Osteocyte (in vitro differentiated cells): ENCODE results near the gene ZNF613. TPM values are rescaled to one million over a fixed set of nuclear protein-coding genes. Genes with fewer than 3 reads are reported as not detected.

ENCODE experiments used
- DNase-seq: peaks from one replicate; pipeline ENCODE4 v3.0.0; 2021; ENCODE audit warnings: mixed read lengths; ENCODE audit not compliant: unreplicated experiment; ENCODE audit errors: extremely low spot score
- H3K27ac Mint-ChIP-seq: one replicate; pipeline ENCODE4 v1.8.0; 2021; ENCODE audit warnings: mild to moderate bottlenecking, mixed read lengths; ENCODE audit not compliant: unreplicated experiment
- H3K27me3 Mint-ChIP-seq: one replicate; pipeline ENCODE4 v1.8.0; 2021; ENCODE audit warnings: mixed read lengths; ENCODE audit not compliant: unreplicated experiment
- H3K36me3 Mint-ChIP-seq: one replicate; pipeline ENCODE4 v1.8.0; 2021; ENCODE audit warnings: mixed read lengths; ENCODE audit not compliant: unreplicated experiment
- H3K4me1 Mint-ChIP-seq: one replicate; pipeline ENCODE4 v1.8.0; 2021; ENCODE audit warnings: mixed read lengths; ENCODE audit not compliant: unreplicated experiment
- H3K4me3 Mint-ChIP-seq: one replicate; pipeline ENCODE4 v1.8.0; 2021; ENCODE audit warnings: mild to moderate bottlenecking, moderate library complexity, mixed read lengths; ENCODE audit not compliant: unreplicated experiment
- H3K9me3 Mint-ChIP-seq: one replicate; pipeline ENCODE4 v1.8.0; 2021; ENCODE audit warnings: mixed read lengths; ENCODE audit not compliant: unreplicated experiment
- CTCF ChIP-seq: fragments of 200-600 bp; sonication (generic); IDR thresholded peaks from 2 replicates; pipeline ENCODE4 v1.5.0; 2021; ENCODE audit warnings: antibody characterized with exemption, mild to moderate bottlenecking, moderate library complexity
- total RNA-seq: library from RNA; stranded (reverse); gene quantifications from 2 replicates; pipeline ENCODE4 v1.2.1, GENCODE V29; 2021

Gene ZNF613
- total RNA-seq, 1 donor from 2014 or later, result 7.8 TPM

GRCh38 chr19:51919606-51920005, 7.7 kb upstream of the ZNF613 start:
- no peak overlapping the region for H3K27ac Mint-ChIP-seq
- H3K4me3 Mint-ChIP-seq, result no peak overlapping the region
- no peak for DNase-seq
- H3K27me3 Mint-ChIP-seq, result no peaks in the 10 kb centered on the region
- H3K9me3 Mint-ChIP-seq, result peaks cover 42% of the 10 kb centered on the region
- no peaks in the 10 kb centered on the region for H3K4me1 Mint-ChIP-seq
- no peak for TF ChIP-seq CTCF
- peaks cover 5% of the 10 kb centered on the region for H3K36me3 Mint-ChIP-seq

- Mint-ChIP-seq H3K27ac (no peak overlapping the region), H3K9me3 (peaks cover 34% of the 10 kb centered on the region), H3K27me3 (no peaks in the 10 kb centered on the region), H3K36me3 (peaks cover 2% of the 10 kb centered on the region), H3K4me1 (peaks cover 6% of the 10 kb centered on the region), H3K4me3 (no peak overlapping the region)
- no peak for TF ChIP-seq CTCF
- DNase-seq, result no peak
Measured at GRCh38 chr19:51921949-51922348, 5.3 kb upstream of the ZNF613 start.

- H3K4me1 Mint-ChIP-seq, result peaks cover 20% of the 10 kb centered on the region
- TF ChIP-seq CTCF, result no peak
- H3K27me3 Mint-ChIP-seq, result no peaks in the 10 kb centered on the region
- H3K36me3 Mint-ChIP-seq, result peaks cover 24% of the 10 kb centered on the region
- DNase-seq, result no peak
- H3K27ac Mint-ChIP-seq, result peak overlapping the region; percentile 89
- peaks cover 26% of the 10 kb centered on the region for H3K9me3 Mint-ChIP-seq
- H3K4me3 Mint-ChIP-seq, result peak overlapping the region; percentile 99
Measured at GRCh38 chr19:51926426-51926783, 867 bp upstream of the ZNF613 start.

- TF ChIP-seq CTCF, result no peak
- H3K27ac Mint-ChIP-seq, result peak overlapping the region; percentile 89
- no peaks in the 10 kb centered on the region for H3K27me3 Mint-ChIP-seq
- peaks cover 20% of the 10 kb centered on the region for H3K9me3 Mint-ChIP-seq
- H3K4me3 Mint-ChIP-seq, result peak overlapping the region; percentile 99
- peaks cover 20% of the 10 kb centered on the region for H3K4me1 Mint-ChIP-seq
- peaks cover 33% of the 10 kb centered on the region for H3K36me3 Mint-ChIP-seq
- DNase-seq, result no peak
Measured at GRCh38 chr19:51927859-51928258, 587 bp downstream of the ZNF613 start.

- H3K36me3 Mint-ChIP-seq, result peaks cover 62% of the 10 kb centered on the region
- H3K27me3 Mint-ChIP-seq, result no peaks in the 10 kb centered on the region
- H3K4me3 Mint-ChIP-seq, result no peak overlapping the region
- DNase-seq, result no peak
- no peak overlapping the region for H3K27ac Mint-ChIP-seq
- H3K9me3 Mint-ChIP-seq, result peaks cover 9% of the 10 kb centered on the region
- TF ChIP-seq CTCF, result no peak
- H3K4me1 Mint-ChIP-seq, result peaks cover 14% of the 10 kb centered on the region
Measured at GRCh38 chr19:51931921-51932320, 4.6 kb downstream of the ZNF613 start.
